H1 (cell line): ENCODE measurements around the gene CDCP1. TPM values are rescaled to one million over a fixed set of nuclear protein-coding genes. Genes with fewer than 3 reads are reported as not detected.

Source experiments
- CTCF ChIA-PET: fragments of 300-600 bp; sonication (Branson Sonifier 250); formaldehyde crosslinking; loops from one replicate; lab custom pipeline; 2021; ENCODE audit not compliant: partially characterized antibody; lab: Charles Lee
- POLR2A ChIA-PET: fragments of 300-600 bp; sonication (Branson Sonifier 250); formaldehyde crosslinking; loops from one replicate; lab custom pipeline; 2021; ENCODE audit warnings: inconsistent platforms; ENCODE audit not compliant: partially characterized antibody; lab: Charles Lee
- DNase-seq, 2 experiments: peaks; one replicate each; pipeline versions ENCODE4 v3.0.0 to v3.0.0-alpha.2; 2010 to 2022; ENCODE audit warnings: low spot score in 2 of 2, low read depth in 1 of 2, mixed read lengths in 1 of 2
- FAIRE-seq: peaks from 2 replicates; lab custom pipeline; 2011; peaks lifted over from hg19 to GRCh38; lab: Jason Lieb, UNC
- H2AFZ ChIP-seq: 2 replicates; pipeline ENCODE4 v1.8.1; 2012; ENCODE audit warnings: low read length, inconsistent platforms
- H2AK5ac ChIP-seq: 2 replicates; pipeline ENCODE4 v1.6.1; 2013; ENCODE audit warnings: low read depth, low read length
- H2BK120ac ChIP-seq: replicated peaks from 2 replicates; pipeline ENCODE3; 2013; ENCODE audit warnings: low read depth, low read length, inconsistent platforms
- H2BK12ac ChIP-seq: 2 replicates; pipeline ENCODE4 v1.6.1; 2013; ENCODE audit warnings: low read depth, low read length
- H2BK15ac ChIP-seq: 2 replicates; pipeline ENCODE4 v1.6.1; 2013; ENCODE audit warnings: low read length
- H2BK20ac ChIP-seq: 2 replicates; pipeline ENCODE4 v1.6.1; 2013; ENCODE audit warnings: low read length
- H2BK5ac ChIP-seq: 2 replicates; pipeline ENCODE4 v1.6.1; 2013; ENCODE audit warnings: low read depth, low read length
- H3K14ac ChIP-seq: 2 replicates; pipeline ENCODE4 v1.6.1; 2013; ENCODE audit warnings: inconsistent platforms; ENCODE audit not compliant: insufficient read length
- H3K18ac ChIP-seq: 2 replicates; pipeline ENCODE4 v1.6.1; 2013; ENCODE audit warnings: low read length; ENCODE audit errors: extremely low read depth
- H3K23ac ChIP-seq: 2 replicates; pipeline ENCODE4 v1.6.1; 2013; ENCODE audit warnings: inconsistent platforms; ENCODE audit not compliant: insufficient read length
- H3K23me2 ChIP-seq: 2 replicates; pipeline ENCODE4 v1.6.1; 2013; ENCODE audit warnings: low read depth, low read length
- H3K27ac ChIP-seq: 2 replicates; pipeline ENCODE4 v1.6.1; 2011; ENCODE audit warnings: low read depth, low read length, inconsistent platforms
- H3K27me3 ChIP-seq, 4 experiments: replicated peaks in 1 of 4; 1 replicate in 1 of 4; 2 replicates in 3 of 4; pipeline versions ENCODE4 v1.6.1 to v1.8.1; 2011 to 2013; ENCODE audit warnings: low read length in 3 of 4, mild to moderate bottlenecking in 3 of 4, inconsistent platforms in 2 of 4, mixed read lengths in 2 of 4, moderate library complexity in 1 of 4; ENCODE audit not compliant: control insufficient read depth in 3 of 4, insufficient read depth in 3 of 4; ENCODE audit errors: extremely low read depth in 1 of 4
- H3K36me3 ChIP-seq, 4 experiments: 2 replicates each; pipeline versions ENCODE4 v1.6.1 to v1.8.1; 2011 to 2013; ENCODE audit warnings: mild to moderate bottlenecking in 4 of 4, low read length in 3 of 4, moderate library complexity in 2 of 4, control low read depth in 1 of 4, inconsistent platforms in 1 of 4; ENCODE audit not compliant: insufficient read depth in 4 of 4, control insufficient read depth in 2 of 4
- H3K4ac ChIP-seq: replicated peaks from 2 replicates; pipeline ENCODE3; 2013; ENCODE audit warnings: low read length, low read depth, mixed read lengths, inconsistent platforms; ENCODE audit not compliant: insufficient read length
- H3K4me1 ChIP-seq, 4 experiments: replicated peaks in 1 of 4; 1 replicate in 1 of 4; 2 replicates in 3 of 4; pipeline versions ENCODE4 v1.6.1 to v1.8.1; 2011 to 2013; ENCODE audit warnings: low read length in 3 of 4, inconsistent platforms in 2 of 4, mixed read lengths in 1 of 4; ENCODE audit not compliant: insufficient read depth in 4 of 4, control insufficient read depth in 3 of 4
- H3K4me2 ChIP-seq, 2 experiments: 2 replicates each; pipeline versions ENCODE4 v1.6.1 to v1.8.1; 2011 to 2013; ENCODE audit warnings: low read depth in 2 of 2, low read length in 2 of 2, control low read depth in 1 of 2, inconsistent platforms in 1 of 2, mild to moderate bottlenecking in 1 of 2; ENCODE audit not compliant: insufficient read depth in 1 of 2
- H3K4me3 ChIP-seq, 4 experiments: fragments of 200-600, 300-600 bp in 1 of 4; sonication (generic), shearing (Covaris generic), sonication (Bioruptor Twin) in 1 of 4; 2 replicates each; pipeline versions ENCODE4 v1.5.1 to v1.8.1; 2011 to 2016; ENCODE audit warnings: low read length in 4 of 4, low read depth in 3 of 4, control low read depth in 2 of 4, inconsistent platforms in 2 of 4, mild to moderate bottlenecking in 2 of 4, mixed read lengths in 1 of 4, moderate library complexity in 1 of 4; ENCODE audit not compliant: insufficient read depth in 2 of 4; ENCODE audit errors: extremely low read depth in 1 of 4
- H3K56ac ChIP-seq: replicated peaks from 2 replicates; pipeline ENCODE3; 2013; ENCODE audit warnings: low read depth, mild to moderate bottlenecking, mixed read lengths, low read length, inconsistent platforms; ENCODE audit not compliant: insufficient read length
- H3K79me1 ChIP-seq: 2 replicates; pipeline ENCODE4 v1.6.1; 2013; ENCODE audit warnings: low read depth, low read length, control low read depth
- H3K79me2 ChIP-seq, 2 experiments: 2 replicates each; pipeline versions ENCODE4 v1.6.1 to v1.8.1; 2012 to 2013; ENCODE audit warnings: low read length in 2 of 2, mild to moderate bottlenecking in 2 of 2, inconsistent platforms in 1 of 2; ENCODE audit not compliant: insufficient read depth in 2 of 2, control insufficient read depth in 1 of 2
- H3K9ac ChIP-seq, 4 experiments: replicated peaks in 1 of 4; 1 replicate in 1 of 4; 2 replicates in 3 of 4; pipeline versions ENCODE4 v1.6.1 to v1.8.1; 2011 to 2013; ENCODE audit warnings: low read depth in 3 of 4, low read length in 3 of 4, control low read depth in 2 of 4, mild to moderate bottlenecking in 2 of 4, moderate library complexity in 2 of 4, inconsistent platforms in 1 of 4; ENCODE audit errors: extremely low read depth in 1 of 4
- H3K9me3 ChIP-seq, 2 experiments: 2 replicates each; pipeline versions ENCODE4 v1.6.1 to v1.8.1; 2012 to 2013; ENCODE audit warnings: mild to moderate bottlenecking in 2 of 2, moderate library complexity in 2 of 2, control low read depth in 1 of 2, inconsistent platforms in 1 of 2, low read depth in 1 of 2, low read length in 1 of 2, mixed read lengths in 1 of 2; ENCODE audit not compliant: insufficient read depth in 2 of 2
- H4K20me1 ChIP-seq, 2 experiments: replicated peaks in 1 of 2; 2 replicates each; pipeline versions ENCODE3 to v1.8.1; 2011 to 2013; ENCODE audit warnings: inconsistent platforms in 2 of 2, low read length in 2 of 2, mild to moderate bottlenecking in 1 of 2; ENCODE audit not compliant: insufficient read depth in 2 of 2, control insufficient read depth in 1 of 2
- H4K5ac ChIP-seq: 2 replicates; pipeline ENCODE4 v1.6.1; 2013; ENCODE audit warnings: low read length, low read depth, mixed read lengths, inconsistent platforms; ENCODE audit not compliant: insufficient read length
- H4K8ac ChIP-seq: 2 replicates; pipeline ENCODE4 v1.8.0; 2013; ENCODE audit warnings: mild to moderate bottlenecking, moderate library complexity, low read length, inconsistent platforms; ENCODE audit not compliant: insufficient read depth; ENCODE audit errors: extremely low read depth
- H4K91ac ChIP-seq: replicated peaks from 2 replicates; pipeline ENCODE3; 2013; ENCODE audit warnings: low read length, mixed read lengths, inconsistent platforms; ENCODE audit not compliant: insufficient read length
- BRCA1 ChIP-seq: IDR thresholded peaks from 2 replicates; pipeline ENCODE4 v1.6.1; 2012; ENCODE audit warnings: low read depth, low read length, improper control_type of control experiment
- CBX5 ChIP-seq: fragments of 300-800, 300-1000 bp; sonication (generic); IDR thresholded peaks from 2 replicates; pipeline ENCODE4 v1.7.1; 2016; ENCODE audit warnings: antibody characterized with exemption, low read length, low read depth
- CHD2 ChIP-seq: IDR thresholded peaks from 2 replicates; pipeline ENCODE4 v1.6.1; 2012; ENCODE audit warnings: low read length, improper control_type of control experiment
- EP300 ChIP-seq, 2 experiments: IDR thresholded peaks; 1 replicate in 1 of 2; 2 replicates in 1 of 2; pipeline ENCODE4 v1.6.1; 2011 to 2012; ENCODE audit warnings: low read depth in 2 of 2, low read length in 2 of 2, mild to moderate bottlenecking in 2 of 2, borderline replicate concordance in 1 of 2, inconsistent platforms in 1 of 2, moderate library complexity in 1 of 2
- FOSL1 ChIP-seq: IDR thresholded peaks from 2 replicates; pipeline ENCODE4 v1.6.1; 2011; ENCODE audit warnings: mild to moderate bottlenecking, low read depth, low read length, moderate library complexity; ENCODE audit not compliant: insufficient read depth
- HDAC6 ChIP-seq: IDR thresholded peaks from one replicate; pipeline ENCODE4 v1.7.1; 2012; ENCODE audit warnings: low read depth, mild to moderate bottlenecking, inconsistent platforms, low read length, moderate library complexity
- RFX5 ChIP-seq: IDR thresholded peaks from 2 replicates; pipeline ENCODE4 v1.6.1; 2011; ENCODE audit warnings: low read depth, low read length, improper control_type of control experiment, borderline replicate concordance
- WGBS, 2 experiments: shearing (Covaris generic) in 1 of 2; methylation state at CpG; one replicate each; pipeline versions ENCODE4 v1.1.6 to v1.1.7; 2013 to 2015; ENCODE audit warnings: low lambda C conversion rate in 2 of 2, mixed read lengths in 2 of 2, inconsistent platforms in 1 of 2, low coverage in 1 of 2, missing lambda C conversion rate in 1 of 2; ENCODE audit not compliant: insufficient replicate concordance in 2 of 2, insufficient coverage in 1 of 2, insufficient read length in 1 of 2; ENCODE audit errors: extremely low coverage in 1 of 2, missing lambda C conversion rate in 1 of 2; 5-methylcytosine and 5-hydroxymethylcytosine counted together
- polyA plus RNA-seq, 7 experiments: library from polyadenylated mRNA; depleted of rRNA in 3 of 7; stranded (reverse) in 5 of 7; unstranded in 2 of 7; fragments of >200 nt in 5 of 7; fragments of 200-250 nt in 2 of 7; gene quantifications; 1 replicate in 5 of 7; 2 replicates in 1 of 7; 4 replicates in 1 of 7; pipeline versions ENCODE4 v1.2.1 to v1.2.3, GENCODE V29; 2011 to 2013; ENCODE audit warnings: missing spikeins in 2 of 7, mixed read lengths in 2 of 7
- total RNA-seq: library from RNA; stranded (reverse); fragmentation: NEBNext Ultra II Directional; extraction: Animal tissue kit (Norgen Biotek cat#: 25700); gene quantifications from 2 replicates; pipeline ENCODE4 v1.2.1, GENCODE V29; 2021
- TF ChIP-seq, protein P1 (sequence below): IDR thresholded peaks from 2 replicates; pipeline ENCODE4 v1.6.1; 2011; ENCODE audit warnings: low read depth, mild to moderate bottlenecking, low read length; ENCODE audit not compliant: insufficient read depth

The CDCP1 gene
- total and polyA plus RNA-seq, 2 of the 8 experiments (the other 6 are each of a cell fraction or from before 2014, with no cell fraction given), result 10.0 to 23.3 TPM

DNA sequence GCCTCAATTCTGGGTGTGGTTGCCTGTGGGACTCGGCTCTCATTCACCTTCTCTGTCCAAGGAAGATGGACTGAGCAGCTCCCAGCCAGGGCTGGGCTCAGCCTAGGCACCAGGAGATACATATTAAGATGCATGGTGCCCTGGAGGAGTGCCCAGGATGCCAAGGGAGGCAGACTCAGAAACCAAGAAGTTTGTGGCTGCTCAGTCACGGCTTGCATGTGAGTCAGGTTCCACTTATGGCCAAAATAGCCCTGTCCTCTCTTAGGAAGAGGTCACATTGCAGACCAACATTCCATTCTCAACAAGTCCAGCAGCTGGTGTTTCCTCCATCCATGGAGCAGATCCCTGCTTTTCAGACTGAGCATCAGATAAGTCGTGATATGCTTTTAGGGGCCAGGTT, 21.8 kb downstream of the CDCP1 start:
- Histone ChIP-seq H3K23ac (no peak overlapping the region), H2BK12ac (no peak overlapping the region), H3K4me3 (no peak overlapping the region), H2BK120ac (no peak overlapping the region), H3K18ac (no peak overlapping the region), H3K4me1 (no peaks in the 10 kb centered on the region), H3K79me1 (peaks cover 7% of the 10 kb centered on the region), H2BK15ac (no peak overlapping the region), H3K9me3 (no peaks in the 10 kb centered on the region), H3K4ac (no peak overlapping the region), H2AK5ac (no peak overlapping the region), H3K27me3 (no peaks in the 10 kb centered on the region), H3K9ac (no peak overlapping the region), H3K23me2 (no peaks in the 10 kb centered on the region), H4K91ac (no peak overlapping the region), H4K5ac (no peak overlapping the region), H3K36me3 (no peaks in the 10 kb centered on the region), H2BK20ac (no peak overlapping the region), H3K27ac (no peak overlapping the region), H4K20me1 (peaks cover 0 to 4% of the 10 kb centered on the region in 2 experiments), H3K4me2 (no peak overlapping the region), H3K79me2 (no peaks in the 10 kb centered on the region; a peak in 1 of 4 replicates), H2AFZ (no peak overlapping the region), H3K56ac (no peak overlapping the region), H3K14ac (no peak overlapping the region), H2BK5ac (no peak overlapping the region), H4K8ac (no peak overlapping the region)
- ChIA-PET CTCF (interaction anchor here (1.5 to 1.8 kb wide), 2 partner anchors 22 to 87 kb away, joined by 6 to 12 read pairs; partner anchors contain the start of gene CDCP1), POLR2A (interaction anchor here (1.2 kb wide), 1 partner anchor 11 kb away, joined by 3 read pairs; no protein-coding TSS in a partner anchor)
- 80% methylated on average over 3 of the region's 3 CpGs; no CpG with 5 or more reads in 1 of the 2 experiments for WGBS, 2 experiments
- TF ChIP-seq, protein P1, sequence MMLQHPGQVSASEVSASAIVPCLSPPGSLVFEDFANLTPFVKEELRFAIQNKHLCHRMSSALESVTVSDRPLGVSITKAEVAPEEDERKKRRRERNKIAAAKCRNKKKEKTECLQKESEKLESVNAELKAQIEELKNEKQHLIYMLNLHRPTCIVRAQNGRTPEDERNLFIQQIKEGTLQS, result no peak
- no peak for TF ChIP-seq HDAC6
- TF ChIP-seq CHD2, result no peak
- no peak for TF ChIP-seq RFX5
- TF ChIP-seq CBX5, result no peak
- TF ChIP-seq FOSL1, result no peak
- no peak for TF ChIP-seq BRCA1
- no peak for TF ChIP-seq EP300 (IDR thresholded peaks at IDR 0.05; ENCODE audit: borderline replicate concordance in 1 of 2, low read depth in 2 of 2, low read length in 2 of 2)
- no peak for FAIRE-seq
- DNase-seq, result no peak
